A673 (cell line): ENCODE measurements around the gene C8A.

Source experiments
- CTCF ChIP-seq: fragments of 300-800, 200-600 bp; sonication (generic); conservative IDR thresholded peaks from 2 replicates; pipeline ENCODE4 v1.5.1; 2017; ENCODE audit warnings: low read depth, mild to moderate bottlenecking, antibody characterized with exemption, low read length, moderate library complexity, mixed read lengths
- EZH2 ChIP-seq: fragments of 200-600 bp; sonication (generic); IDR thresholded peaks from 2 replicates; pipeline ENCODE4 v1.6.1; 2017; ENCODE audit warnings: borderline replicate concordance, low read depth, mild to moderate bottlenecking, mixed read lengths, antibody characterized with exemption, low read length; ENCODE audit not compliant: poor library complexity, severe bottlenecking

GRCh38 chr1:56867491-56867890 is 12.9 kb downstream of the C8A start:
- no peak for TF ChIP-seq CTCF
- no peak for TF ChIP-seq EZH2
